Mammary epithelial cell (primary cell): ENCODE measurements around the gene PA2G4.
"Not testable (repeated sequence)": the region's sequence is repeated elsewhere in the genome, so short reads cannot be mapped to it uniquely, and the experiment has no call there.

Experiments used
- EZH2 ChIP-seq: IDR thresholded peaks from 2 replicates; pipeline ENCODE4 v1.6.1; 2012; ENCODE audit warnings: low read length, inconsistent platforms, borderline replicate concordance
- TF ChIP-seq, protein P1 (sequence below), 2 donors: IDR thresholded peaks in 1 of 2; conservative IDR thresholded peaks in 1 of 2; 2 replicates each; pipeline ENCODE4 v1.5.1; 2011 to 2012; ENCODE audit warnings: inconsistent platforms in 2 of 2, low read length in 2 of 2, mild to moderate bottlenecking in 2 of 2, control low read depth in 1 of 2, low read depth in 1 of 2; ENCODE audit not compliant: insufficient read depth in 1 of 2; ENCODE audit errors: extremely low read depth in 1 of 2

DNA sequence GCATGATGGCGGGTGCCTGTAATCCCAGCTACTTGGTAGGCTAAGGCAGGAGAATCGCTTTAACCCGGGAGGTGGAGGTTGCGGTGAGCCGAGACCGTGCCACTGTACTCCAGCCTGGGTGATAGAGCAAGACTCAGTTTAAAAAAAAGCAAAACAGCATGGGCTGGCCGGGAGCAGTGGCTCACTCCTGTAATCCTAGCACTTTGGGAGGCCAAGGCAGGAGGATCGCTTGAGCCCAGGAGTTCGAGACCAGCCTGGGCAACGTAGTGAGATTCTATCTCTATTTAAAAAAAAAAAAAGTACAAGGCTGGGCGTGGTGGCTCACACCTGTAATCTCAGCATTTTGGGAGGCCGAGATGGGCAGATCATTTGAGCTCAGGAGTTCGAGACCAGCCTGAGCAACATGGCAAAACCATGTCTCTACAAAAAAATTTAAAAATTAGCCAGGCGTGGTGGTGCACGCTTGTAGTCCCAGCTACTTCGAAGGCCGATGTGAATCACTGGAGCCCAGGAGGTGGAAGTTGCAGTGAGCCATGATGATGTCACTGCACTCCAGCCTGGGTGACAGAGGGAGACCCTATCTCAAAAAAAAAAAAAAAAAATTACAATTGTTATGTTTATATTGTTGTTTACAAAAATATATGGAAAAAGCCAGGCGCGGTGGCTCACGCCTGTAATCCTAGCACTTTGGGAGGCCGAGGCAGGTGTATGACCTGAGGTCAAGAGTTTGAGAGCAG lies 52.3 kb downstream of the PA2G4 start:
- TF ChIP-seq, protein P1, sequence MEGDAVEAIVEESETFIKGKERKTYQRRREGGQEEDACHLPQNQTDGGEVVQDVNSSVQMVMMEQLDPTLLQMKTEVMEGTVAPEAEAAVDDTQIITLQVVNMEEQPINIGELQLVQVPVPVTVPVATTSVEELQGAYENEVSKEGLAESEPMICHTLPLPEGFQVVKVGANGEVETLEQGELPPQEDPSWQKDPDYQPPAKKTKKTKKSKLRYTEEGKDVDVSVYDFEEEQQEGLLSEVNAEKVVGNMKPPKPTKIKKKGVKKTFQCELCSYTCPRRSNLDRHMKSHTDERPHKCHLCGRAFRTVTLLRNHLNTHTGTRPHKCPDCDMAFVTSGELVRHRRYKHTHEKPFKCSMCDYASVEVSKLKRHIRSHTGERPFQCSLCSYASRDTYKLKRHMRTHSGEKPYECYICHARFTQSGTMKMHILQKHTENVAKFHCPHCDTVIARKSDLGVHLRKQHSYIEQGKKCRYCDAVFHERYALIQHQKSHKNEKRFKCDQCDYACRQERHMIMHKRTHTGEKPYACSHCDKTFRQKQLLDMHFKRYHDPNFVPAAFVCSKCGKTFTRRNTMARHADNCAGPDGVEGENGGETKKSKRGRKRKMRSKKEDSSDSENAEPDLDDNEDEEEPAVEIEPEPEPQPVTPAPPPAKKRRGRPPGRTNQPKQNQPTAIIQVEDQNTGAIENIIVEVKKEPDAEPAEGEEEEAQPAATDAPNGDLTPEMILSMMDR (conservative IDR thresholded peaks at IDR 0.05 in 1 of 2, IDR thresholded peaks at IDR 0.05 in 1 of 2; ENCODE audit: extremely low read depth in 1 of 2, insufficient read depth in 1 of 2, low read depth in 1 of 2, low read length in 2 of 2), result not testable (repeated sequence)
- not testable (repeated sequence) for TF ChIP-seq EZH2
